Eye (tissue), 1 donor: ENCODE results near the gene TYMP.
"Not testable (repeated sequence)": the region's sequence is repeated elsewhere in the genome, so short reads cannot be mapped to it uniquely, and the experiment has no call there.

ENCODE experiments used
- DNase-seq: peaks from one replicate; pipeline ENCODE4 v3.0.0-alpha.2; 2015

Gene TYMP

DNA sequence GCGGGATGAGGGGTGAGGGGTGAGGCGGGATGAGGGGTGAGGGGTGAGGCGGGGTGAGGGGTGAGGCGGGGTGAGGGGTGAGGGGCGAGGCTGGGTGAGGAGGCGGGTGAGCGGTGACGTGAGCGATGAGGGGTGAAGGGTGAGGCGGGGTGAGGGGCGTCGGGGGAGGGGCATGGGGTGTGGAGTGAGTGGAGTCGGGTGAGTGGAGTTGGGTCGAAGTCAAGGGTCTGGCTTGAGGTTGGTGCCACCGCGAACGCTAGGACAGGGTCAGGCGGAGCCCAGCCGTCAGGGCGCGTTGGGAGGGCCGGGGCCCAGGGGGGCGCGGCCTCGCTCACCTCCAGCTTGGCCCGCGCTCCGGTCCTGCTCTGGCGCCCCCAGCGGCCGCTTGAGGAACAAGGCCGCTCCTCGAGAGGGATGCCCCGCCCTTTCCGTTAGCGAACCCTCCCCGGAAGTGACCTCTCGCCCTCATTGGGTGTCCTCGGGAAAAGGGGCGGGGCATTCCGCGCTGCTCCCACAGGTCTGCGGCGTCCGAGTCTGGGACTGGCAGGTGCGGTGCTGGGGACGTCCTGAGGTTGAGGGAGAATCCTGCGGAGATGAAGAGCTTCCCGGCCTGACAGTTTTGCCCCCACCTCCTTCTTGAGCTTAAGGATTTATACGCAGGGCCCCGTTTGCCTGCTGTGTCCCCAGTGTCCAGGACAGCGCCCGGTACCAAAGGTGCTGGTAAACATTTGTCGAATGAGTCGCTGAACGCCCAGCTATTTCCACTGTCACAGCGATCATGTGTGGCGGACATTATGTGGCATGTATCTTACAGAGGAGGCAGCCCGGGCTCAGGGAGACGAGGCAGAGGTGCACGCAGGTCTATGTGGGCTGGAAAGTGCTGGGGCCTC lies 33.0 kb upstream of the TYMP start, which contains the start of gene SYCE3:
TSS of gene SYCE3 (minus strand) at position 397 of the 890 bp plus-strand sequence. CDS start 6,514 bp downstream, outside the sequence.
- peak; percentile 99 for DNase-seq

DNA sequence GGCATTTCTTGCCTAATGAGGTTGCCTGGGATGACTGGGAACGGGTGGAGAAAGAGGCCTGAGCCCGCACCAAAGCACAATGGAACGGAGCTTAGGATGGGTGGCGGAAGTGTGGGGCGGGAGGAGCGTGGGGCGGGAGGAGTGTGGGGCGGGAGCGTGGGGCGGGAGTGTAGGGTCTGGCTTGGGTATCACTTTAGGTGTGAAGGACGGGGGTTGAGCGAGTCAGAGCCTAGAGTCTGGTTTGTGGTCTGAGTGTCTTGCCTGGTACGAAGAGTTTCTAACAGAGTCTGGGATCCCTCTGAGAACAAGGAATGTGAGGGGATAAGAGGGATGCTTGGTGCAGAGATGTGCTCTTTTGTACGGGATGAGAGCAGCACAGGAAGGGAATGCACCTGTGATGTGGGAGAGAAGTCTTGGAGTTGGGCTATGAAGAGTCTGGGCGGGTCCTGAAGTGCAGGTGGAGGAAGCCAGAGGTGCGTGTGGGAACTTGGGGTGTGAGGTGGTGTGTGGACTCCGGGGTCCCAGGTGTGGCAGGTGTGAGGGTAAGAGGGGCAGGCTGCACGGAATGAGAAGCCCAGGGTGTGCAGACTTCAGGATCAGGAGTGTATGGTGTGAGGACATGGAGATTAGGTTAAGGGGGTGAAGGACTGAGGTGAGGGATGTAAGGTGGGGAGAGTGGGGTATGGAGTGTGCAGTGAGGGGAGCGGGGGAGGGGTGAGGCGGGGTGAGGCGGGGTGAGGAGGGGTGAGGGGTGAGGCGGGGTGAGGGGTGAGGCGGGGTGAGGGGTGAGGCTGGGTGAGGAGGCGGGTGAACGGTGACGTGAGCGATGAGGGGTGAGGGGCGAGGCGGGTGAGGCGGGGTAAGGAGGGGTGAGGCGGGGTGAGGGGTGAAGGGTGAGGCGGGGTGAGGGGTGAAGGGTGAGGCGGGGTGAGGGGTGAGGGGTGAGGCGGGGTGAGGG lies 31.9 kb upstream of the TYMP start:
- no peak for DNase-seq

DNA sequence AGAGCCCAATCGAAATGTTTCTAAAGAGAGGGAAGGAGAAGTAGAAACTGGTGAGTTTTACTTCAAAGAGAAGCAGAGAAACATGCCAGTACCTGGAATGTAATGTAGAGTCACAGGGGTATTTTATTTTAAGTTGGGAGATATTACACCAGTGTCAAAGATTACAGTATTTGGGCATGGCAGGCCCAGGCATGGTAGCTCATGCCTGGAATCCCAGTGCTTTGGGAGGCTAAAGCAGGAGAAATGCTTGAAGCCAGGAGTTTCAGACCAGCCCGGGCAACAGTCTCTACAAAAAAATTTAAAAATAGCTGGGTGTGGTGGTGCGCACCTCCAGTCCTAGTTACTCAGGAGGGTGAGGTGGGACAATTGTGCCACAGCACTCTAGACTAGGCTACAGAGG lies 30.2 kb upstream of the TYMP start:
- DNase-seq: no peak

DNA sequence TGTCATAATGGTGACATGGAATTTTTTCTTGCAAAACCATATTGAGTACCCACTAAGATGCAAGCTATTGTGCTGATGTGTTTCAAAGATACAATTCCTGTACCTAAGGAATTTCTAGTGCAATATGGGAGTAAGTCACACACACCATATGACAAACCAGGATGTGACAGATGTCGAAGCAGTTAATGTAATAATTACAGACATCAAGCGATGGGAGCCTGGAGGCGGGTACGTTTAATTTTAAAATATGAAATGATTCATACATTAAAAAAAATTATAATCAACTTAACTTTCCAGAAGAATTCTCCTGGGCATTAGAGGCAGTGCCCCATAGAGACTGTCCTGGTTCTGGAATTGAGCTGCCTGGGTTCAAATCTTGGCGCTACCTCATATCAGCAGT lies 26.9 kb upstream of the TYMP start:
- no peak for DNase-seq

DNA sequence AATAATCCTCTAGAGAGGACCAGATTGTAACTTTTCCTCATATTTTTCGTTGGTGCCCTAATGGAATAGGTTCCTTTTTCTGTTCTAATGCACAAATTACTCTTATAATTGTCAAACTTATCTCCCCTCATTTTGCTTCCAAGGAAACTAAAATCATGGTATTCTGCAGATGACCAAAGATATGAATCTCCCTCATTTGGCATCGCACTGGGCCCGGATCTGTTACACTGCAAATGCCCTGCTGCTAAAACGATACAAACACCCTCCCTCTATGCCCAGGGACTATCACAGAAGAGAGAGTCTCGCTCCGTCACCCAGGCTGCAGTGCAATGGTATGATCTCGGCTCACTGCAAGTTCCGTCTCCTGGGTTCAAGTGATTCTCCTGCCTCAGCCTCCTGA lies 23.5 kb upstream of the TYMP start:
- no peak for DNase-seq

DNA sequence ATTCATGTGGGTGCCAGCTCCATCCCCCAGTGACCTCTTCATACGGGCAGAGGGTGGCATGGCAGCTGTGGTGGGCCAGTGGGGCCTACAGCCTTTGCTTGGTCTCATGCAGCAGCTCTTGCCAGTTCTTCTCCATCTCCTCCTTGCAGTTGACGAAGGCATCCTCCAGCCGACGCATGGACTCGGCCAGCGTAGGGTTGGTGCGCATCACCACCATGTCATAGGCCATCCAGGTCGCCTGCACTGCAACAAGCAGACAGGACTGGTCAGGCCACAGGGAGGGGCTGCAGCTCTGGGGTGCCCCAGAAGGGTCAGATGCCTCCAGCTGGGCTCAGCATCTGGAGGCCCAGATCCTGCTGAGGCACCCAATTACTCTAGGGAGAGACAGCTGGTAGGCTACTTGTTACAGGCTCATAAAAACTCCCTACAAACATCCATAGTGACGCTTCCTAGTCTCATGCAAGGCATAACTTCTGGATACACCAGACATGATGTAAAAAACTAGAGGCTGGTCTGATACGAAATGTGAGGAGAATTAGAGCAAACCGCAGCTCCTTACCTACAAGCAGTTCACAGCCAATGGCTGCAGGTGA lies 21.4 kb upstream of the TYMP start:
- DNase-seq: no peak

DNA sequence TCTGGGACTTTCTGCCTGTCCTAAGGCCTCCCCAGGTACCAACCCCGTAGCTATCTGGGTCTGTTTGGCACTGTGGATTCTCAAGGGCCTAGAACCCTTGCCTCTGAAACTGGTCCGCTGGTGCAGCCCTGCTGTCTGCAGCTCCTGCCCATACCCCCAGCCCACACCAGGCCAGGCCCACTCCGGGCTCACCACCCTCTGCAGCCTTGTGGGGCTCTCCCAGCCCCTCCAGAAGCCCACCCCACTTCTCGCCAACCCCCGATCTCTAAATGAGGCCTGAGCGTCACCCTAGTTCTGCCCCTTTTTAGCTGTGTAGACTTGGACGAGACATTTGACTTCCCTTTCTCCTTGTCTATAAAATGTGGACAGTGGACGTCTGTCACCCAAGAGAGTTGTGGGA lies 20.6 kb upstream of the TYMP start:
- no peak for DNase-seq

DNA sequence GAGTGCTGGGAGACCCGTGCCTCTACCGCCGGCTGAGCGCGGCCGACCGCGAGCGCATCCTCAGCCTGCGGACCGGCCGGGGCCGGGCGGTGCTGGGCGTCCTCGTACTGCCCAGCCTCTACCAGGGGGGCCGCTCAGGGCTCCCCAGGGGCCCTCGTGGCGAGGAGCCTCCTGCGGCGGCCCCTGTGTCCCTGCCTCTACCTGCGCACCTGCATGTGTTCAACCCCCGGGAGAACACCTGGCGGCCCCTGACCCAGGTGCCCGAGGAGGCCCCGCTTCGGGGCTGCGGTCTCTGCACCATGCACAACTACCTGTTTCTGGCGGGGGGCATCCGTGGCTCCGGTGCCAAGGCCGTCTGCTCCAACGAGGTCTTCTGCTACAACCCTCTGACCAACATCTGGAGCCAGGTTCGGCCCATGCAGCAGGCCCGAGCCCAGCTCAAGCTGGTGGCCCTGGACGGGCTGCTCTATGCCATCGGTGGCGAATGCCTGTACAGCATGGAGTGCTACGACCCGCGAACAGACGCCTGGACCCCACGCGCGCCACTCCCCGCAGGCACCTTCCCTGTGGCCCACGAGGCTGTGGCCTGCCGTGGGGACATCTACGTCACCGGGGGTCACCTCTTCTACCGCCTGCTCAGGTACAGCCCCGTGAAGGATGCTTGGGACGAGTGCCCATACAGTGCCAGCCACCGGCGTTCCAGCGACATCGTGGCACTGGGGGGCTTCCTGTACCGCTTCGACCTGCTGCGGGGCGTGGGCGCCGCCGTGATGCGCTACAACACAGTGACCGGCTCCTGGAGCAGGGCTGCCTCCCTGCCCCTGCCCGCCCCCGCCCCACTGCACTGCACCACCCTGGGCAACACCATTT lies 19.3 kb upstream of the TYMP start:
- DNase-seq: no peak

DNA sequence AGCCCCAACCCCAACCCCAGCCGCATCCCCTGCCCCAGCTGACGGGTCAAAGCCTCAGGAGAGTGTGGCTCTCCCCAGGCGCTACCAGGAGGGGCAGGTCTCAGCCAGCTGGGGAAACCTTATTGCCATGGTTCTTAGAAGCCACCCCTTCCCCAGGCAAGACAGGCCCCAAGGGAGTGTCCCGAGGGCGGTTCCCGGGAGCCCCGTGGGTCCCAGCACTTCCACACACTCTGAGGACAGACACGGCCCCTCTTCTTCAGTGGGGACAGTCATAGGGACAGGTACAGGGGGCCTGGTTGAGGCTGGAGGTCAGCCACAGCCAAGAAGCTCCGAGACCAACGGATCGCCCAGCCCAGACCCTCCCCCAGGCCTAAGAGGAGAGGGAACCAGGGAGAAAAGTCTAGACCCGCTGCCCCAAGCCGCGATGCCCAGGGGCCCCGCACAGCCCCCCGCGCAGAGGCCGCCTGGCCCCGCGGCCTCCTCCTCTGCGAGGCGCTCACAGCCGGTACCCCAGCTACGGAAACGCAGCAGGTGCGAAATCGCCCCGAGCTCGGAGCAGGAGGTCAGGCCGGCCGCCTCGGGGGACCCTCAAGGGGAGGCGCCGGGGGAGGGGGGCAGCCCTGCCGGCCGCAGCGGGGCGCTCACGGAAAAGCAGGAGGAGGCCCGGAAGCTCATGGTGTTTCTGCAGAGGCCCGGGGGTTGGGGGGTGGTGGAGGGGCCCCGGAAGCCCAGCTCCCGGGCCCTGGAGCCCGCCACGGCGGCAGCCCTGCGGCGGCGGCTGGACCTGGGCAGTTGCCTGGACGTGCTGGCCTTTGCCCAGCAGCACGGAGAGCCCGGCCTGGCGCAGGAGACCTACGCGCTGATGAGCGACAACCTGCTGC lies 18.5 kb upstream of the TYMP start:
- DNase-seq: peak; percentile 54

DNA sequence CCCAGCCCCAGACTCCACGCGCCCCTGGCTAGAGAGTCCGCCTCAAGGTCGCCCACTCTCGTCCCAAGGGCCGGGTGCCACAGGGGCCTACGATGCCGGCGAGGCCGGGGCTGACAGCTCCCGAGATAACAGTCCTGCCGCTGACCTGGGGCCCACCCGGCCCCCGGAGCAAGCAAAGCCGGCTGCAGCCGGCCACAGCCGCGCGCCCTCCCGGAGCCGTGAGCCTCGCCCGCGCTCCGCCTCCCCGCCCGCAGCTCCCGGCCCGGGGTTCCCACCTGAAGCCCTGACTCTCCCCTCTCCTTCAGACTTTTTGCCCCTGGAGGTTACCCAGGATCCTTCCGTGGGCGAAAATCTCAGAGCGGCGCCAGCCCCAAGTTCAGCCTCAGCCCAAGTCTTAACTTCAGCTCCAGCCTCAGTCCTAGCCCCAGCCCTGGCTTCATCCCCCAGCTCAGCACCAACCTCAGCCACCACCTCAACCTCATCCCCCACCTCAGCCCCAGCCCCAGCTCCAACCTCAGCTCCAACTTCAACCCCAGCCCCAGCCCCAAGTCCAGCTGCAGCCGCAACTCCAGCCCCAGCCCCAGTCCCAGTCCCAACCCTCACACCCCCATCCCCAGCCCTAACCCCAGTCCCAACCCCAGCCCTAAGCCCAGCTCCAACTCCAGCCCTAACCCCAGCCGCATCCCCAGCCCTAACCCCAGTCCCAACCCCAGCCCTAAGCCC lies 17.6 kb upstream of the TYMP start:
- peak; percentile 30 for DNase-seq

DNA sequence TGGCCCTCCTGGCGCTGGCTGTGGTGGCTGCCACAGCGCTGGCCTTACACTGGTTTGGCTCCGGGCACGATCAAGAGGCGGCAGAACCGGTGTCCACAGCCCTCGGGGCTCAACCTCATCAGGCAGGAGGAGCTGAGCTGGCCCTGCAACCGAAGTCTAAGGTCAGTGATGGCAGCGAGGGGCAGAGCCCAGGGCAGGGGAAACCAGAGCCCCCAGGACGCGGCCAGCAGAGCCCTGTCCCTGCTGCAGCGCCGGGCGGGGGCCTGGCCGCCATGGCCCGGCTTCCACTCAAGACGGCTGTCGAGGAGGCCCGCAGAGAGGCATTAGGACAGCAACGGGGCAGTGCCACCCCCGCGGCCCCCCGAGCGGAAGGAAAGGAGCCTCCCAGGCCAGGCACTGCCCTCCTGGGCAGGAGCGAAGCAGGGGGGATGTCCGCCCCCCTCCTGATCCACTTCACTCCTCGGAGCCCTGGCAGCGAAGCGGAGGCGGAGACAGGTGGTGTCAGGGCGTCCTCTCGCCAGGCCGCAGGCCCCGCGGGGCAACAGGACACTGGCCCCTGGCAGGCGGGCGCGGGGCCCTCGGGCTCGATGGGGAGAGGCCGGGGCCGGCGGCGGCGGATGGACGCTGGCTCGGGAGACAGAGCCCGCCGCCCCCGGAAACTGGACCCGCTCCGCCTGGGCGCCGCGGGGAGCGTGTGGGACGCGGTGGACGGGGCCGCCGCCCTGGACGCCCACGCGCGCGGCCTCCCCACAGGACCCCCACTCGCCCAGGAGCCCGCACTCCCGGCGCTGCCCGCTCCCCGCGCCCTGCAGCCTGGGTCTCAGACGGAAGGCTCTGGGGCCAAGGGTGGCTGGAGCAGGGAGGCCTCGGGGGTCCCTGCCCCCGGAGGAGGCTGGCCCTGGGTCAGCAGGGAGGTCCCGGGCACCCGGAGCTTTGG lies 16.8 kb upstream of the TYMP start:
- no peak for DNase-seq

DNA sequence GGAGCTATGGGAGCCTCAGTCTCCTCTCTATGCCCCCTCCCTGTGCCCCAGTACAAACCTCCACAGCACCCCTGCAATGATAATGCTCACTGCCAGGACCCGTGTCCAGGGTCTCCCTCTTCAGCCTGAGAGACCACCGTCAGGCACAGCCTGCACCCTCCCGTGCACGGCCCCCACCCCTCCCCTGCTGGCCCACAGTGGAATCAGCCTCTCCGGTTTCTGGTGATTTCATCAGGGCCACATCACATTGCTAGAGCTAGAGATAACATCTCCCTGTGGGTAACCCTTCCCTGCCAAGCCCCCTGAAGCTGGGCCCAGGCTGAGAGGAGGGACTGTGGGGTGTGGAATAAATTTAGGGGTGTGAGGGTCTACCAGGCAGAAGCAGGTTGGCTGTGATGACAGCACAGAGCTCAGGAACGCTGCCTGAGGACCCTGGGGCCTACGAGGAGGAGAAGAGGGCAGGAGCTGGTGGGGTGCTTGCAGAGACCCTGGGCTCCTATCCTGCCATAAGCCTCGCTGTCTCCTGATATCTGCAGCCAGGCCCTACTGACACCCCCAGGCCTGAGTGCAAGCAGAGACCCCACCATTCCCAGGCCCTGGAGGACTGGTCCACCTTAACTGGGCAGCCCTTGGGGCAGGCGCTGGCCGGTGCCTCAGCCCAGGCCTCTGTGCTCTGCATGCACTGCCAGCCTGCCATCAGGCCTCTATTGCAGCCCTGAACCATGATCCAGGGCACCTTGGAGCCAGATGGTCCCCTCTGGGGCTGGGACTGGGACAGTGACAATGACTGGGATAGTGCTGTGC lies 15.9 kb upstream of the TYMP start, which contains the start of gene KLHDC7B:
TSS of gene KLHDC7B (plus strand) at position 378 of the 804 bp plus-strand sequence. CDS start at position 723, 345 bp downstream.
- no peak for DNase-seq

DNA sequence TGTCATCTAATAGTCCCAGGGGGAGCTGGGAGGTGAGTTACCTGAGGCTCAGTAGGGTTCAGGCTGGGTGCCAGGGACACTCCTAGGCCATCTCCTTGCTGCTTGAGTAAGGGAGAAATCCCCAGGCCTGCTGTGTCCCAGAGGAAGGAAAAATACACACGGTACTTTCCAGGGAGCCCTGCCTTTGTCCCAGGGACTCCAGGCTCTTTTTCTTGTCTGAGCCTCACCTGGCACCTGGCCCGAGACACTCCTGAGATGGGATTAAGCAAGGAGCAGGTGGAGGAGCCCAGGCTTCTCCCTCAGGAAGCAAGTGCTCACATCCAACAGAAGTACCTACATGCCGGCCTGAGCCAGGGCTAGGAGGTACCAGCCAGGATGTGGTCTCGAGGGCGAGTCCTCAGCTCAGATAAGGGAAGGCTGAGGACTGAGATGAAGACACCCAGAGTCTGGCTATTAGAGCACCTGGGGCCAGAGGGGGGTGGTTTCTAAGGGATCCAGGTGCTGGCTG lies 15.0 kb upstream of the TYMP start:
- DNase-seq: no peak

DNA sequence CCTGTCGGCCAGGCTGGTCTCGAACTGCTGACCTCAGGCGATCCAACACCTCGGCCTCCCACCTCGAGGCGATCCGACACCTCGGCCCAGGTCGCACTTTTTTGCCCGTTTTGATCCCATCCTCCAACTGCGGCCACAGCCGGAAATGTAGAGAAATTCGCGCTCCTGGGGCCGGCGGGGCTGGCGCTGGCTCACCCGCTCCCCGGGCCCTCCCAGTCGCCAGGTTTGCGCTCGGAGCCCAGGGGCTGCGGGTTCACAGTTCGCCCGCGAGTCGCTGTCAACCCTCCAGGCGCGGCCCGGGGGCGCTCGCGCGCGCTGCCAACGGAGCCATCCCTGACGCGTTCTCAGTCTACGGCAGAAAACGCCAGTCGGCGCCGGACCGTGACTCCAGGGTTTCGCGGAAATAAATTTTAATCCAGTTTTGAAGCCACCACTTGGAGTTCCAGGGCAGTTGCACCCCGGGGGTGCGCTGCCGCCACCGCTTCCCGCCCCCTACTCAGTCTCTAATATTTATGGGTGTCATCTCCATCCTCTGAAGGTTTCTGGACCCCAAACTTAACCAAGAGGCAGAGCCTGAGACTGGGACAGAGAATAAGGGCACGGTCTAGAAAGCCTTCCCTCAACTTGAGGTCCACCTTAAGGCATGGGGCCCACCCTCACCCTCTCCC lies 14.4 kb upstream of the TYMP start:
- DNase-seq: peak; percentile 85

DNA sequence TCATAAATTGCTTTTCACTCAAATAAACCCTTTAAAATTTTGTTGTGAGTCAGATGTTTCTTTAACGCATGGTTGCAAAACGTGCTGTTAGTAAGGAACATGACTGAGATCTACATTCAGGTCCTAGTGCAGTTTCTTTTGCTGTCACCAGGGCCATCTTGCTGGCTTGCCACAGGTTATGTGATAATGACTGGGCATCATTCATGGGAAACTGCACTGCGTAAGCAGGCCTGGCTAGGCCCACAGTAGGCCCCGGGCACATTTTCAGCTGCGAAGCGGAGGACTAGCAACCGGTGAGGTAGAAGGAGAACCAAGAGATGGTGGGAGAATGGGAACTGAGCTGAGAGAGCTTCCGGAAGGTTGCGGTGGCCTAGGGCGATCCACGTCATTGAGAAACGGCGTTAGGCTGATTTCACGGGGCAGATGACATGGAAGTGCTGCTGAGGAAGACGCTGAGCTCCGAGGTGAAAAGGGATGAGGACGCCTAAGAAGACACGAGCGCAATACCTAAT lies 12.7 kb upstream of the TYMP start:
- no peak for DNase-seq

DNA sequence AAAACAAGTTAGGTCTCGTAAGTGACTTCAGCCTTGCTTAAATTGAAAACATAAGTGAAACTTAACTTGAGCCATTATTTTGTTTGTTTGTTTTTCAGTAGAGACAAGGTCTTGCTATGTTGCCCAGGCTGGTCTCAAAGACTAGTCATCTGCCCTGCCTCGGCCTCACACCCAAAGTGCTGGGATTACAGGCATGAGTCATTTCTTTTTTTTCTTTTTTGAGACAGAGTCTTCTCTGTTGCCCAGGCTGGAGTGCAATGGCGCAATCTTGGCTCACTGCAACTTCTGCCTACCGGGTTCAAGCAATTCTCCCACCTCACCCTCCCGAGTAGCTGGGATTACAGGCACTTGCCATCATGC lies 11.8 kb upstream of the TYMP start:
- not testable (repeated sequence) for DNase-seq

DNA sequence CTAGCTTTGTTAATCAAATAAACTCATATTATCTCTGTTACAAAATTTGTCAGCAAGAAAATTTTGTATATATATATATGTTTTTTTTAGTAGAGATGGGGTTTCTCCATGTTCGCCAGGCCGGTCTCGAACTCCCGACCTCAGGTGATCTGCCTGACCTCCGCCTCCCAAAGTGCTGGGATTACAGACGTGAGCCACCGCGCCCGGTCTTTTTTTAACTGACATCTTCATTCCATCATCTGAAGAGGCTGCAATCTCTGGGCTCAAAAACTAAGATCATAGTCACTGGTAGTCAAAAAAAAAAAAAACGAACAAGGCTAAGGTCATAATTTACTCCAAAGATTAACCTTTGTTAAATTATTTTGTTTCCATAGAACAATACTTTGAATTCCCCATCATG lies 10.6 kb upstream of the TYMP start:
- no peak for DNase-seq
